Fibroblast of skin of back (primary cell): ENCODE measurements around the gene TTC7B.
A peak's percentile ranks its signal among the peaks of the same experiment; 100 is the strongest.
"Not testable (repeated sequence)": the region's sequence is repeated elsewhere in the genome, so short reads cannot be mapped to it uniquely, and the experiment has no call there.

Experiments used
- DNase-seq: peaks from one replicate; pipeline ENCODE4 v3.0.0-alpha.2; 2013

TTC7B gene

DNA sequence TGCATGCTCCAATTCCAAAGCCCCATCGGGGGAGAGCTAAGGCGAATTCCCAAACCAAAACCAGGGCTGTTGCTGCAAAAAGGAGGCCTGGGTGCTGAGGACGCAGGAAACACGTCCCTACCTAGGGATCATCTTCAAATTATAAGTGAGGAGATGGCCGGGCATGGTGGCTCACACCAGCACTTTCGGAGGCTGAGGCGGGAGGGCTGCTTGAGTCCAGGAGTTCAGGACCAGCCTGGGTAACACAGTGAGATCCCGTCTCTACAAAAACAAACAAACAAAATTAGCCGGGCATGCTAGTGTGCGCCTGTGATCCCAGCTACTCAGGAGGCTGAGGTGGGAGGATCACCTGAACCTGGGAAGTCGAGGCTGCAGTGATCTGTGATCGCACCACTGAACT is 276.2 kb downstream of the TTC7B start:
- no peak for DNase-seq

DNA sequence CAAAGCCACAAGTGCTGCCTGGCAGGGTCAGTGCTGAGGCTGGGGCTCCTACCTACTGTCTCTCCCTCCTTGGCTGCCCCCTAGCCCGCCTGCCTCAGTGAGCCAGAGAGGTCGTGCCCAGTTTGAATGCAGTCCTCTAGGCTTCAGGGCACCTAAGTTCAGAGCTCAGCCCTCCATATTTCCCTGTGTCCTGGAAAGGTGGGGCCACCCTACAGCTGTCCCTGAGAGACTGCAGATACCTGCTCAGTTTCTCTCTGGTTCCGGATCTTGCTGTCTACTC is 276.8 kb downstream of the TTC7B start:
- DNase-seq, result no peak

DNA sequence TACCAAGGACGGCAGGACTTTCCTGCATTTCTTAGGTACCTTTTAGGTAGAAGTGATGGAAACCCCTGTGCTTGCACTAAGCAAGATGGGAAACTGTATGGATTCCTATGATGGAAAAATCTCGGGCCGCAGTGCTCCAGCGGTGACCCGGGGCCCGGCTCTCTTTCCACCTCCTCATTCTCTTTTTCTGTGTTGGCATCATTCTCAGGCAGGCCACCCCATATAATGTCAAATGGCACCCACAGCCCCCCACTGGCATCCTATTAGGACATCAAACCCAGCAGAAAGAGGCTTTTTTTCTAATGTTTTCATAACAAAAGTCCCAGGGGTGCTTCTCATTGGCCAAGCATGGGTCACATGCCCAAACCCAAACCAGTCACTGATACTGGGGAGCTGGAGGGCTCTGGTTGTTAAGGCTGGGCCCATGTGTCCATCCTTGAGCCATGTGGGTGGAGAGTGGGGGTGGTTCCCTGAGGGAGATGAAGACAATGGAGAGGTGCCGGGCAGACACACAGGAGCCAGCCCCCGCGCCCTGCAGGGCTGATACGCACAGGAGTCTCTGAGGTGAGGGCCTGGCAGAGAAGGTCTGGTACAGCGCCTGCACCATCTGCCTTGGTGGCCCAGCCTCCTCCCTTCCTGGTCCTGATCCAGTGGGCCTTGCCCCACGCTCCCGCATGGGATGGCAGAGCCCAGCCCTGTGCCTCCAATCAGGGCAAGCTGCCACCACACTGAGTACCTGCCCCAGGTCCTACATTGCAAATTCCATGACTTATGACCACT is 277.3 kb downstream of the TTC7B start:
- no peak for DNase-seq

DNA sequence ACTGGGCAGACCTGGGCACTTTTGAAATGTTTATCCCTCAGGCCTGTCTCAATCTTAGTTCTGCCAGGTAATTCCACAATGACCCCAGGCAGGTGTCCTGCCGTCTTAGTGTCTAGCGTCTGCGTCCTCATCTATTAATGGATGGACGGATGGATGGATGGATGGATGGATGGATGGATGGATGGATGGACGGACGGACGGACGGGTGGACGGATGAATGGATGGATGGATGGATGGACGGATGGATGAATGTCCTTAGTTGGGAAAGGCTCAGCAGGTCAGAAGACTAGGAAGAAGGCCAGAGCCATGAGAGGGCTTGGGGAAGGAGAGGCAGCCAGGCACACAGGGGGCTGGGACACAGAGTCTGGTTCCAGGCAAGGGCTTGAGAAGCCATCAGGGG is 278.1 kb downstream of the TTC7B start:
- DNase-seq, result no peak

DNA sequence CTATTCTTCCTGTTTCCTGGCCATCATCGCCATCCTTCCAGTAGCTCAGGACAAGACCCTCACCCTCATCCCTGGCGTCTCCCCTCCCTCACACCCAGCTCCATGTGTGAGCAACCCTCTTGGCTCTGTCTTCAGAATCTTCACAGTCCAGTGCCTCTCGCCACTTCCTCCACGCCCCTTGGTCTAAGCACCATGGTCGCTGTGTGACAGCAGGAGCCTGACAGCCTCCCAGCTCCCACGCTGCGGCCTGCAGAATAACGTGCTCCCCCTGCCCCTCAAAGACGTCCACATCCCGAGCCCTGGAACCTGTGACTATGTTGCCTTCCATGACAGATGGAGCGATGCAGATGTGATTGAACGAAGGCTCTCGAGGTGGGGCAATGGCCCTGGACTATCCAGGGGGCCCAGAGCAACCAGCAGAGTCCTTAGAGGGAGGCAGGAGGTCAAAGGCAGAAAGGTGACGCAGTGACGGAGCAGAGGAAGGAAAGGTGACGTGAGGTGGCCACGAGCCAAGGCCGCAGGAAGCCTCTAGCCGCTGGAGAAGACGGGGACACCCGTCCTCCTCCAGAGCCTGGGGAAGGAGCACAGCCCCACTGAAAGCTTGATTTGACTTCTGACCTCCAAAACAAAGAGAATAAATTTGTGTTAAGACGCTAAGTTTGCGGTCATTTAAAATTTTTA is 279.6 kb downstream of the TTC7B start:
- no peak for DNase-seq

DNA sequence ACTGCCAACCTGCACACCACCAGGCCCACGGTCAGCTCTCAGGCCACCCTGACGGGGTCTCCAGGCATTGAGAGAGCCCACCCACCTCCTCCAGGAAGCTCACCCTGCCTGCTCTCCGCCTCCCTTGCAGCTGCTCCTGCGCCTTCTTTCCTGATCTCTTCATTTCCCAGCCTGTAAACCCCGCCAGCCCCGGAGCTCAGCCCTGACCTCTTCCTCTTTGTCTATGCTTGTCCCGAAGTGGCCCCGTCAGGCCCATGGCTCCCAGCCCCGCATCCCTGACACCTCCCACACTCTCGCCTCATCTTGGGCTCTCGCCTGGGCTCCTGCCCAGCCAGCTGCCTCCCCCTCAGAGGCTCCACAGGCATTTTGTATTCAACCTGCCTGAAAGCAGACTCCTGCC is 280.1 kb downstream of the TTC7B start:
- DNase-seq, result no peak

DNA sequence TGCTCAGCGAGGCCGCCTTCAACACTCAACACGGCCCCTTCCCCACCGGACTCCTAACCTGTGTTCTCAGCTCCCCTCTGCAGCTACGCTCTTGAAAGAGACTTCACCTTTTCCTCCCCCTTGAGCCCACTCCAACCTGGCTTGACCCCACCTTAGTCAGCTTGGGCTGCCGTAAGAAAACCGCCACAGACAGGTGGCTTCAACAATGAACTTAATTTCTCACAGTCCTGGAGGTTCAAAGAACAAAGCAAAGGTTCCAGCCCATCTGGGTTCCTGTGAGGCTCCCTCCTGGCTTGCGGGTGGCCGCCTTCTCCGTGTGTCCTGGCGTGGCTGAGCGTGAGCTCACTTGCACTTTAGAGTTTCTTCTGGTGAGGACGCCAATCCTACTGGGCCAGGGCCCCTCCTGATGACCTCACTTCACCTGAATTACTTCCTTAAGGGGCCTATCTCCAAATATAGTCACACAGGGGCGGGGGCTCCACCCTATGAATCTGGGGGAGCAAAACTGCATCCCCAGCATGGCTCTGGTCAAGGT is 280.6 kb downstream of the TTC7B start:
- no peak for DNase-seq

DNA sequence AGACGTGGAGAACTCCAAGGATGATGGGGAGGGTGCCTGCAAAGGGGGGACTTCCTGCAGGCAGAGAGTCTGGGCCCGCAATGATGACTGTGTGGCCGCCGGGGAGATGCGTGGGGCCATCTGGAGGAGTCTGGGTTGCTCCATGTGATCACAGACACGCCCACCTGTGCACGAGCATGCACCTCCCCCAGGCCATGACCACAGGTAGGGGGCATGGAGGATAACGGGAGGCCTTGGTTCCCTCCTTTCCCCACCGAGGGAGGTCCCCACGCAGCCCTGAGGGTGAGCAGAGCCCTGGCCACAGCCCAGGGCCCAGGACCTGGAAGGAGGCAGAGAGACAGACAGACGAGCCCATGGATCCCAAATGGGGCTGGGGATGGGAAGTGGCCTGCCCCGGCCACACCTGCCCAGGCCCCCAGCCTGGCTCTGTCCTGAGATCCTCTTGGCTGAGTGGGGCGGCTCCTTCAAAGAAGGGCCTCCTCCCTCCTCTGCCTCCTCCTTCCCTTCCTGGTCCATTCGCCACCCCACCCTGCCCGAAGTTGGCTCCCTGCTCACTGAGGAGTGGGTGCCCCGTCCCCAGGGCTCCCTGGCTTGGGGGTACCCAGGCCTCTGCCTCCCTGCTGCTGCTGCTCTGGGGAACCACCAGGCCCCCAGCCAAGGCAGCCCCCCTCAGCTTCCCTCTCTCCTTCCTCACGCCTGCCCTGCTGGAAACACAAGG is 281.2 kb downstream of the TTC7B start:
- no peak for DNase-seq

DNA sequence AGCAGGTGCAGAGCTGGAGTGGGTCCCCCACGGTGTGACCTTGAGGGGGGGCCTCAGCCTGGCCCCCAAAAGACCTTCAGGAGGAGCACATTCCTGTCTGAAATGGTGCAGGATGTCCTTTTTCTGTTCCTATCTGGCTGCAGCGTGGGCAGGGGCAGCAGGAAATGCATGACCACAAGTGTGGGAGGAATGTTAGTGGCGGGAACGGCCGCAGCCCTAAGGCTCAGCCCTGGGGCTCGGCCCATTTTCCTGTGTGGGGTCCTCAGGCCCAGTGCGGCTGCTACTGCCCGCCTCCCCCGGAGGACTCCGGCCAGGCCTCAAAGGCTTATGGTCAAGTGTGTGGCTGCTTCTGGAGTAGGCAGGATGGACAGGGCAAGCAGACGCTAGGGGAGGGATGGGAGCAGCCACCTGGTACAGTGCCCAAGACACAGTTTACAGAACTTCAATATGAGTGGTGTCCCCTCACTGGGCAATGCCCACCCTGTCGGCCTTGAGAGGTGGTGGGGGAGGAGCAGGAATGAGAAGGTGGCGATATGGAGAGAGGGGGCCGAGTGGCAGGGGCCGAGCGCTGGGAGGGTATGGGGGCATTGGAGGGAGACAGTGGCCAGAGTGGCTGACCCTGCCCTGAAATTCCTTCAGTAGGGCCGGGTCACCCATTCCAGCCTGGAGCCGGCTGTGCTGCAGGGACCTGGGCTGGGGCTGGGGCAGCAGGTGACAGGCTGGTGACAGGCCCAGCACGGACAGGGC is 282.0 kb downstream of the TTC7B start:
- DNase-seq, result peak; percentile 32

DNA sequence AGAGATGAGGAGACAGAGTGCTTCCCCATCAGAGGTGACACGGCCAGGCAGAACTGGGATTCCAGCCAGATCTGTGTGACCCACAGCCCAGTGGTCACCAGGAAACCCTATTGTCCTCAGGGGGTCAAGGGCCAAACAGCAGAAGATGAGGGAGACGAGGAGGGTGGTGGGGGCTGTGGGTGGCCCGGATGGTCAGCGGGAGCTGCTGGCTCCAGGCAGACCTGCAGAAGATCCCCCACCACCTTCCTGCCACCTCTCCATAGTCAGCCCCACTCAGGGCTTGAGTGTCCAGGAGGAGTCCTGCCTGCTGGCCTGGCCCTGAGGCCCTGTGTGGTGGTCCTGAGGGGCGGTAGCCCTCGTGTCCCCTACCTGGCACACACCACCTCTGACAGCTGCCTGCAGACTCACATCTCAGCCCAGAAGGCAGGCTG is 282.6 kb downstream of the TTC7B start:
- DNase-seq, result no peak

DNA sequence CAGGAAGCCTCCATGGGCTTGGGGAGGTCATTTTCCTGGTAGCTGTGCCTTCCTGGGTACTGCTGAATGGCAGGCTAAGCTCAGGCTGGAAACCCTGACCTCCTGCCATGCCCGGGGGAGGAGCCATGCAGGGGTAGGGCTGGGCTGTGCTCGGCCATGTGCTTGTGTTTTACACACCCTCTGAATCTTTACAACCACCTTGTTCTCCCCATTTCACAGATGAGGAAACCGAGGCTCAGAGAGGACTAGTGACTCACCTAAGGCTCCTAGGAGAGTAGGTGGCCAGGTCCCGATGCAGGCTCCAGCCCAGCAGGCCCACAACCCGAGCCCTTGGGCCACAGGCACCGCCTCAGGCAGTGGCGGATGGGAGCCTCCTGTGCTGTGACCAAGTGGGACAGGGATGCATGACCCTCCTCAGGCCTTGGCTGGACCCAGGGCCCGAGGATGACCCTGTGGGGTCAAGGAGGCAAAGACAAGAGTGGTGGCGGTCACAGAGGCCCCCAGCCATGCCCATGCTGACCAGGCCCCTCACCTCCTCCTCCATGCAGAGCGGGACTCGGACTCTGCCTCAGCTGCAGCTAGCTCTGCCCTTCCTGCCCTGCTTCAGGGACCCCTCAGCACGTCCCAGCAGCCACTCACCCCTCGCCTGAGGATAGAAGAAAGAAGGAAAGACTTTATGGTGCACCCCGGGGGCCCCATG is 283.3 kb downstream of the TTC7B start:
- DNase-seq, result no peak

DNA sequence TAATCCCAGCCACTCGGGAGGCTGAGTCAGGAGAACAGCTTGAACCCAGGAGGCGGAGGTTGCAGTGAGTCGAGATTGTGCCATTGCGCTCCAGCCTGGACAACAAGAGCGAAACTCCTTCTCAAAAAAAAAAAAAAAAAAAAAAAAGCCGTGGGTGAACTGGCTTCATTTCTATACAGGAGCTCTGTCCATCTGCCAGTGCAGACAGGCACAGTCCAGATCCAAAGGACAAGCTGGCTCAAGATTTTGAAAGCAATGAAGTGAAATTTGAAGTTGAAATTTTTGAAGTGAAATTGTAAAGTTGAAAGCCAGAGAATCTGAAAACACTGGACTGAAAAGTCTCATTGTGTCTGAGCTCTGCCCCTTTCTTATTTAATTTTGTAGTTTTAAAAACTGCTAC is 284.7 kb downstream of the TTC7B start:
- DNase-seq, result no peak

DNA sequence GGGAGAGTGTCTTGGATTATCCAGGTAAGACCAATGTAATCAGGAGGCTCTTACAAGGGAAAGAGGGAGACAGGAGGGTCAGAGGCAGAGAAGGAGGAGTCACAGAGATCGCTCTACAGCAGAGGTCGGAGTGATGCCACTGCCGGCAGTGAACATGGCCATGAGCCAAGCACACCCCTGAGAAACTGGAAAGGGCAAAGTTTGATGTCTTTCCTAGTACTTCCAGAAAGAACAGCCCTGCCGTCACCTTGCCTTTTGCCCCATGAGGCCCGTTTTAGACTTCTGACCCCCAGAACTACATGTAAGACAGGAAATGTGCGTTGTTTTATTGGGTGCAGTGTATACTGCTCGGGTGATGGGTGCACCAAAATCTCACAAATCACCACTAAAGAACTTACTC is 285.7 kb downstream of the TTC7B start:
- no peak for DNase-seq

DNA sequence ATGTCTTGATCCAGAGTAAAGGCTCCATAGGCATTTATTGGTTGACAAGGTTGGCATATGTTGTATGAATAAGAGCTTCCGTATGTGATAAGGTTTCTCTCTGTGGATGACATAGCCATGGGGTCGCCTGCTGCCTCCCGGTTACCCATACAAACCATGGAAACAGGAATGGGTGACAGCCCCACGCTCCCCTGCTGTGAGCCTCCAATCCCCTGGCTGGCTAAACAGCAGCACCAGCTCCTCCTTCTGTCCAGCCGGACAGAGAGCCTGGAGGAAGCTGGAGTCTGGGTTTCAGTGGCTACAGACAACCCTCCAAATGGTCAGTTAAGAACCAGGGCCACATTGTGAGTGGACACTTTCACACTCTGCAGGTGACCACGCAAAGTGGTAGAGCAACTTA is 288.3 kb downstream of the TTC7B start:
- no peak for DNase-seq

DNA sequence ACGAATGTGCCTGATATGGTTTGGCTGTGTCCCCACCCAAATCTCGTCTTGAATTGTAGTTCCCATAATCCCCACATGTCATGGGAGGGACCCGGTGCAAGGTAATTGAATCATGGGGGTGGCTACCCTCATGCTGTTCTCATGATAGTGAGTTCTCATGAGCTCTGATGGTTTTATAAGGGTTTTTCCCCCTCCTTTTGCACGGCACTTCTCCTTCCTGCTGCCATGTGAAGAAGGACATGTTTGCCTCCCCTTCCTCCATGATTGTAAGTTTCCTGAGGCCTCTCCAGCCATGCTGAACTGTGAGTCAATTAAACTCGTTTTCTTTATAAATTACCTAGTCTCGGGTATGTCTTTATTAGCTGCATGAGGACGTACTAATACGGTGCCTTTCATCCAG is 289.7 kb downstream of the TTC7B start:
- DNase-seq, result not testable (repeated sequence)

DNA sequence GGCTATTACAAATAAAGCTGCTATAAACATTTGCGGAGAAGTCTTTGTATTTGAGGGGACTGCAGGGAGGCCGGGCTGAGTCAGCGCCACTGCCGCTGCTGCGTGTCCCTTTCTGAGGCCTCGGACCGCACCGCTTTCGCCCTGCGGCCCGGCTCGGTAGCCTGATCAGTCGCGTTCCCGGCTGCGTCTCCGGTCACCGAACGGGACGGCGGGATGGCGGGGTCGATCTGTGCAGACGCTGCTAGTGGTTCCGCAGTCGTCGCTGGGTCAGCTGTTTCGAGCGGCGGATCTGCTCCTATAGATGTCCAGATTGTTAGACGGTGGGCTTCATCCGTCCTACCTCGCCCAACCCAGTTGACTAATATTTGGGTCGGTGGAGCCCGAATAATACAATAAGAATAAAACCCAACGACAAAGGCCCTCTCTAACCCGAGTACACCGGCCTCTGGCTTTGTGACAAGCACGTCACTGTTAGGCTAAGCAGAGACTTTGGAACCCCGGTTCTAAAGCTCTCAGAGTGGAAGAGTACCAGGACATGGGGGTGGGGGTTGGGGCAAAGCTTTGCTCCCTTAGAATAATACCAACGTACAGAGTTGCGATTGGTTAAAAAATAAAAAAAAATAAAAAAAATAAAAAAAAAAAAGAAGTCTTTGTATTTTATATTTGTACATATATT is 290.7 kb downstream of the TTC7B start:
- DNase-seq, result not testable (repeated sequence)

DNA sequence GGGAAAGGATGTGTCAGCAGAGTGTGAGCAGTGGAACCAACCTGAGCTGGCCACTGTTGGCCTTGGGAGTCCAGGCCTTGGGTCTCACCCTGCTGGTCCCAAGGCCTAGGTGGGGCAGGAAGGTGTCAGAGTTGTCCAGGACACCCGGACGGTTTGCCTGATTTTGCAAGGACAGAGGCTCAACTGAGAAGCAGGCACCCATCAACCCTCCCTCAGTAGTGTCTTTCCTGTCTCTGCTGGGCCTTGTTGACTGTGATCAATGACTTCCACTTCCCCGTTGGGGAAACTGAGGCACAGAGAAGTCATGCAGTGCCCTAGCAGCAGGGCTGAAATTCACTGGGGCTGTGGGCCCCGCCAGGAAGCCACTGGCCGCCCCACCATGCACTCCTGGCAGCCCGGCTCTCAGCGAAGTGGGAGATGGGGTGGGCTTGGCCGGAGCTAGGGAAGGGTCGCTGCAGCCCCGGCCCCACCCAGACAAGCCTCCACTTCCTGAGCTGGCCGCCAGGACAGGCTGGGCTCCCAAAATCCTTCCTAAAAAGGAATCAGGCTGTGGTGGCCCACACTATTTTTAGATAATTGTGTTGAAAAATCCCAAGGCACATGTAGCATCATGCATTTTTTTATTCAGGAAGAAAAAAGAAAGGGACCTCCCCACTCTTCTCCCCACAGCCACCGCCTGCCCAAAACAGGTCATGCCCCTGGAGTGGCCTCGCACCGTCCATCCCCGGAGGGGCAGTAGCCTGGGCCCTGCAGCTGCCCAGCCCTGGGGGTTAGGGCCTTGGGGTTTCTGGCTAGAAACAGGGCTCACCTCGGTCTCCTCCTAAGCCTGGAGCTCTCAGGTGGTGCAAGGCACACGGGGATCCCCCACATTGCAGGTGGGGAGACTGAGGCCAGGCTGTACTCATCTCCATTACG is 292.0 kb downstream of the TTC7B start:
- peak; percentile 24 for DNase-seq

DNA sequence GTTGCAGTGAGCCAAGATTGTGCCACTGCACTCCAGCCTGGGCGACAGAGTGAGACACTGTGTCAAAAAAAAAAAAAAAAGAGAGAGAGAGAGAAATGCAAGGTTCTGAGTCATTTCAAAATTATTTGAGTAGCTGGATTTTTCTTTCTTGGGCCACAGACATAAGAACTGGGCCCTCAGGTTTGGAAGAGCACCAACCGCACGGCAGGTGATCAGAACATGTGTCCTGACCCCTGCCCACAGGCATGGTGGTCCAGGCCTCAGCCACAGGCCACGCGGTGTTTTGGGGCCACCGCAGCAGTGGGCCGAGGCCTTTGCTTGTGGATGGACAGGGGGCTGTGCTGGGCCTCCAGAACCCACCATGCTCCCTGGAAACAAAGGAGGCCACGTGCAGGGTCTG is 292.7 kb downstream of the TTC7B start:
- peak; percentile 60 for DNase-seq

DNA sequence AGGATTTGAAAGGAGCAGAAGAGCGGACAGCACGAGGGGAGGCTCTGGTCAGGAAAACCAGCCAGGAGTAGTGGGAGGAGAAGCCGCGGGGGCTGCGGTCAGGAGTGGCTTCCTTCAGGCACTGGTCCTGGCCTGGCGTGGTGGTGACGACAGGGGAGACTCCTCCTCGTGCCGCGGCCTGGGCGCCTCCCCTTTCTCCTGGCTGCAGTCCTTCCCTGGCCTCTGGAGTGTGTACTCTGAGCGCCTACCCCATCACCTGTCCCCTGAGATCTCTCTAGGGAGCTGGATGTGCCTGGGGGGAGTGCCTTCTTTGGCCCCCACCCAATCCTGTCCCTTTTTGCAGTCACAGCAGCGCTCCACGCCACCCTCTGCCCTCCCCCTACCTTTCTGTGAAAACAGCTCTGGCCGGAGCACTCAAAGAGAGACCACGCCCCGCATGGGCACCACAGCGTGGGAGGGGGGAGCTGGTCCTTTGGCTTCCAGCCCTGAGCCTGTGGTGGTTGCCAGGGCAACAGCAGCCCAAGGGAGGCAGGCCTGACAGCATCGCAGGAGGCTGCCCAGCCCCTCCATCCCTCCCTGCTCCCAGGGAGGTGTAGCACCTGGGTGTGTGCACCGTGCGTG is 293.5 kb downstream of the TTC7B start:
- peak; percentile 41 for DNase-seq

DNA sequence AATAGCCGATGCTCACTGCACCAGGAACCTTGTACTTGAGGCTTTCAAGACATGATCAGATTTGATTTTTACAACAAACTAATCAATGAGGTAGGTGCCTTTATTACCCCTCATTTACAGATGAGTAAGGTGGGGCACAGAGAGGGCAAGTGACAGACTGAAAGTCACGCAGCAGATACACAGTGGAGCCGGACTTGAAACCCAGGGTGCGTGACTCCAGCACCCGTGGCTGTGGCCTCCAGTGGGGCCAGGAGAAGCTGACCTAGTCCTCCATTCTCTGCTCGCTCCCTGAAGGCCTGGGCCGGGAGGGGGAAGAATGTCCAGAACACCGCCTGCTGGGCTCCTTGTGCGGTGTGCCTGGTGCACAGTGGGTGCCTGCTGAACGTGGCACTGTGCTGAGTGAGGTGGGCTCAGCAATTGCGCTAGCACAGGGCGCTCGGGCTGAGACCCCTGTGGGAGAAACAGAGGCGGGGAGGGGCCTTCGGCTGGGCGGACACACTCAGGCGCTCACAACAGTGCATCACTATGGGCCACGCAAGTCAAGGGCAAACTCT is 294.2 kb downstream of the TTC7B start:
- no peak for DNase-seq
